IPS-20b (cell line): Measurements from ENCODE around the gene SIGMAR1.

ENCODE experiments used
- H3K27ac ChIP-seq: one replicate; pipeline ENCODE4 v1.5.1; 2013; ENCODE audit warnings: low read length
- H3K27me3 ChIP-seq: 2 replicates; pipeline ENCODE4 v1.6.1; 2013; ENCODE audit warnings: mild to moderate bottlenecking, low read length, inconsistent platforms; ENCODE audit not compliant: insufficient read depth
- H3K36me3 ChIP-seq: 2 replicates; pipeline ENCODE4 v1.6.1; 2013; ENCODE audit warnings: low read depth, mild to moderate bottlenecking, inconsistent platforms, low read length, moderate library complexity; ENCODE audit not compliant: insufficient read depth
- H3K4me1 ChIP-seq: 2 replicates; pipeline ENCODE4 v1.6.1; 2013; ENCODE audit warnings: mild to moderate bottlenecking, control low read depth, inconsistent platforms, low read length, moderate library complexity; ENCODE audit not compliant: insufficient read depth
- H3K4me3 ChIP-seq: 2 replicates; pipeline ENCODE4 v1.5.1; 2013; ENCODE audit warnings: mild to moderate bottlenecking, low read length, inconsistent platforms
- H3K9ac ChIP-seq: 2 replicates; pipeline ENCODE4 v1.6.1; 2013; ENCODE audit warnings: low read depth, mild to moderate bottlenecking, inconsistent platforms, low read length, moderate library complexity
- H3K9me3 ChIP-seq: 2 replicates; pipeline ENCODE4 v1.6.1; 2013; ENCODE audit warnings: mild to moderate bottlenecking, low read depth, low read length, inconsistent platforms; ENCODE audit not compliant: insufficient read depth

Gene SIGMAR1

GRCh38 chr9:34665381-34666250, 28.0 kb upstream of the SIGMAR1 start:
- Histone ChIP-seq H3K27me3 (peaks cover 3% of the 10 kb centered on the region; the same call in 1 of the 2 replicates), H3K36me3 (no peaks in the 10 kb centered on the region; the same call in 1 of the 2 replicates), H3K9me3 (peaks cover 4% of the 10 kb centered on the region; the same call in 1 of the 2 replicates), H3K4me1 (no peaks in the 10 kb centered on the region; the same call in 1 of the 2 replicates), H3K4me3 (peak overlapping the region; percentile 98), H3K9ac (peak overlapping the region; percentile 97), H3K27ac (peak overlapping the region; percentile 95)

- Histone ChIP-seq H3K9me3 (peaks cover 4% of the 10 kb centered on the region; the same call in 1 of the 2 replicates), H3K27me3 (peaks cover 3% of the 10 kb centered on the region; the same call in 1 of the 2 replicates), H3K36me3 (no peaks in the 10 kb centered on the region; the same call in 1 of the 2 replicates), H3K4me1 (no peaks in the 10 kb centered on the region; the same call in 1 of the 2 replicates), H3K27ac (no peak overlapping the region), H3K9ac (no peak overlapping the region), H3K4me3 (peak overlapping the region; percentile 68)
These were observed 27.4 kb upstream of the SIGMAR1 start for GRCh38 chr9:34665067-34665380.

- H3K9me3 ChIP-seq = no peaks in the 10 kb centered on the region
- no peak overlapping the region for H3K27ac ChIP-seq
- H3K27me3 ChIP-seq = peaks cover 3% of the 10 kb centered on the region; the same call in 1 of the 2 replicates
- no peaks in the 10 kb centered on the region; the same call in 1 of the 2 replicates for H3K4me1 ChIP-seq
- no peaks in the 10 kb centered on the region; the same call in 1 of the 2 replicates for H3K36me3 ChIP-seq
- H3K4me3 ChIP-seq = peak overlapping the region; percentile 68
- no peak overlapping the region for H3K9ac ChIP-seq
These were observed 26.9 kb upstream of the SIGMAR1 start for GRCh38 chr9:34664281-34665066.

- no peaks in the 10 kb centered on the region for H3K9me3 ChIP-seq
- no peaks in the 10 kb centered on the region; the same call in 1 of the 2 replicates for H3K36me3 ChIP-seq
- no peaks in the 10 kb centered on the region; the same call in 1 of the 2 replicates for H3K4me1 ChIP-seq
- H3K27me3 ChIP-seq = peaks cover 3% of the 10 kb centered on the region; the same call in 1 of the 2 replicates
- H3K4me3 ChIP-seq = no peak overlapping the region
- H3K27ac ChIP-seq = no peak overlapping the region
- H3K9ac ChIP-seq = no peak overlapping the region
These were observed 25.7 kb upstream of the SIGMAR1 start for GRCh38 chr9:34663303-34663605.

GRCh38 chr9:34662526-34663302, 25.1 kb upstream of the SIGMAR1 start, which contains the start of gene CCL27:
TSS of gene CCL27 (minus strand) at chr9:34662657. CDS start at chr9:34662633, 24 bp downstream.
- H3K27me3 ChIP-seq = peaks cover 3% of the 10 kb centered on the region; the same call in 1 of the 2 replicates
- no peak within 1 kb of the TSS for H3K27ac ChIP-seq
- H3K36me3 ChIP-seq = no peaks in the 10 kb centered on the region; the same call in 1 of the 2 replicates
- no peak within 1 kb of the TSS for H3K4me3 ChIP-seq
- no peaks in the 10 kb centered on the region; the same call in 1 of the 2 replicates for H3K4me1 ChIP-seq
- H3K9me3 ChIP-seq = no peaks in the 10 kb centered on the region
- H3K9ac ChIP-seq = no peak within 1 kb of the TSS

GRCh38 chr9:34659592-34660253, 22.1 kb upstream of the SIGMAR1 start:
- H3K4me1 ChIP-seq = no peaks in the 10 kb centered on the region; the same call in 1 of the 2 replicates
- no peaks in the 10 kb centered on the region for H3K9me3 ChIP-seq
- no peak overlapping the region for H3K4me3 ChIP-seq
- no peaks in the 10 kb centered on the region for H3K36me3 ChIP-seq
- H3K27ac ChIP-seq = no peak overlapping the region
- no peak overlapping the region for H3K9ac ChIP-seq
- H3K27me3 ChIP-seq = peaks cover 3% of the 10 kb centered on the region; the same call in 1 of the 2 replicates

GRCh38 chr9:34658461-34658860, 20.9 kb upstream of the SIGMAR1 start:
- Histone ChIP-seq H3K4me1 (peaks cover under 1% of the 10 kb centered on the region; the same call in 1 of the 2 replicates), H3K9me3 (no peaks in the 10 kb centered on the region), H3K4me3 (no peak overlapping the region), H3K9ac (no peak overlapping the region), H3K36me3 (no peaks in the 10 kb centered on the region), H3K27ac (no peak overlapping the region), H3K27me3 (no peaks in the 10 kb centered on the region)

- H3K27ac ChIP-seq = no peak overlapping the region
- no peaks in the 10 kb centered on the region for H3K27me3 ChIP-seq
- no peaks in the 10 kb centered on the region for H3K9me3 ChIP-seq
- no peak overlapping the region for H3K4me3 ChIP-seq
- H3K4me1 ChIP-seq = peaks cover 4% of the 10 kb centered on the region; the same call in 1 of the 2 replicates
- no peak overlapping the region for H3K9ac ChIP-seq
- H3K36me3 ChIP-seq = no peaks in the 10 kb centered on the region
These were observed 19.4 kb upstream of the SIGMAR1 start for GRCh38 chr9:34656992-34657391.

GRCh38 chr9:34655394-34655793, 17.8 kb upstream of the SIGMAR1 start:
- Histone ChIP-seq H3K4me3 (no peak overlapping the region), H3K9me3 (no peaks in the 10 kb centered on the region), H3K27ac (no peak overlapping the region), H3K36me3 (peaks cover under 1% of the 10 kb centered on the region; the same call in 1 of the 2 replicates), H3K27me3 (no peaks in the 10 kb centered on the region), H3K4me1 (peaks cover 9% of the 10 kb centered on the region; the same call in 1 of the 2 replicates), H3K9ac (no peak overlapping the region)

- peaks cover 9% of the 10 kb centered on the region; the same call in 1 of the 2 replicates for H3K4me1 ChIP-seq
- H3K9ac ChIP-seq = no peak overlapping the region
- no peaks in the 10 kb centered on the region for H3K9me3 ChIP-seq
- no peaks in the 10 kb centered on the region for H3K27me3 ChIP-seq
- no peak overlapping the region for H3K4me3 ChIP-seq
- H3K36me3 ChIP-seq = peaks cover 10% of the 10 kb centered on the region
- no peak overlapping the region for H3K27ac ChIP-seq
These were observed 16.9 kb upstream of the SIGMAR1 start for GRCh38 chr9:34654323-34655051.
